HepG2 (cell line): ENCODE results near the gene RNU2-63P. TPM values are rescaled to one million over a fixed set of nuclear protein-coding genes. Genes with fewer than 3 reads are reported as not detected.

Experiments
- CC2D1A ChIP-seq: sonication (generic); formaldehyde crosslinking; IDR thresholded peaks from 2 replicates; pipeline ENCODE4 v1.8.1; 2023; ENCODE audit warnings: mild to moderate bottlenecking, missing genetic modification reagents
- HNRNPL ChIP-seq: fragments of 200-400 bp; formaldehyde crosslinking; IDR thresholded peaks from 2 replicates; pipeline ENCODE4 v1.6.1; 2017; ENCODE audit warnings: mild to moderate bottlenecking, low read depth, low read length
- RAD21 ChIP-seq: fragments of 450-650 bp; formaldehyde crosslinking; IDR thresholded peaks from 2 replicates; pipeline ENCODE4 v1.5.0; 2020; ENCODE audit warnings: mild to moderate bottlenecking
- SALL1 ChIP-seq: sonication (generic); formaldehyde crosslinking; IDR thresholded peaks from 2 replicates; pipeline ENCODE4 v1.8.0; 2022; ENCODE audit warnings: mild to moderate bottlenecking, missing genetic modification reagents
- ZNF274 ChIP-seq: sonication (generic); formaldehyde crosslinking; IDR thresholded peaks from 2 replicates; pipeline ENCODE4 v1.5.1; 2020; ENCODE audit warnings: mild to moderate bottlenecking, missing genetic modification reagents
- ZNF354B ChIP-seq: sonication (generic); formaldehyde crosslinking; IDR thresholded peaks from 2 replicates; pipeline ENCODE4 v1.8.0; 2022; ENCODE audit warnings: mild to moderate bottlenecking, missing genetic modification reagents
- ZNF563 ChIP-seq: sonication (generic); formaldehyde crosslinking; IDR thresholded peaks from 2 replicates; pipeline ENCODE4 v1.8.0; 2022; ENCODE audit warnings: mild to moderate bottlenecking, moderate library complexity, missing genetic modification reagents
- ZNF703 ChIP-seq: sonication (generic); formaldehyde crosslinking; IDR thresholded peaks from 2 replicates; pipeline ENCODE4 v1.5.1; 2020; ENCODE audit warnings: missing genetic modification reagents, mild to moderate bottlenecking, moderate library complexity, borderline replicate concordance
- ZNF713 ChIP-seq: sonication (generic); formaldehyde crosslinking; IDR thresholded peaks from 2 replicates; pipeline ENCODE4 v1.4.0; 2020; ENCODE audit warnings: mild to moderate bottlenecking, missing genetic modification reagents
- ZNF746 ChIP-seq: sonication (generic); formaldehyde crosslinking; IDR thresholded peaks from 2 replicates; pipeline ENCODE4 v1.8.0; 2022; ENCODE audit warnings: mild to moderate bottlenecking, missing genetic modification reagents
- polyA plus RNA-seq, 8 experiments: library from polyadenylated mRNA; depleted of rRNA in 3 of 8; stranded (reverse) in 7 of 8; unstranded in 1 of 8; fragments of >200 nt; fragmentation: Illumina TruSeq in 4 of 8; extraction: Trizol in 4 of 8; gene quantifications; 2 replicates each; pipeline versions ENCODE4 v1.2.1 to v1.2.3, GENCODE V29; 2011 to 2016; ENCODE audit warnings: low read depth in 4 of 8, missing spikeins in 1 of 8, mixed read lengths in 1 of 8; ENCODE audit not compliant: insufficient read depth in 1 of 8
- total RNA-seq, 5 experiments: library from RNA; depleted of rRNA; stranded (reverse); fragments of >200 nt; fragmentation: Illumina TruSeq; extraction: Trizol; gene quantifications; 2 replicates each; pipeline ENCODE4 v1.2.3, GENCODE V29; 2016; ENCODE audit warnings: low read depth in 1 of 5
- TF ChIP-seq, protein P1 (sequence below): sonication (generic); formaldehyde crosslinking; IDR thresholded peaks from 2 replicates; pipeline ENCODE4 v1.4.0; 2020; ENCODE audit warnings: missing genetic modification reagents, mild to moderate bottlenecking, borderline replicate concordance
- TF ChIP-seq, protein P2 (sequence below): sonication (generic); formaldehyde crosslinking; IDR thresholded peaks from 2 replicates; pipeline ENCODE4 v1.8.0; 2022; ENCODE audit warnings: mild to moderate bottlenecking, missing genetic modification reagents; ENCODE audit not compliant: insufficient replicate concordance
- TF ChIP-seq, protein P3 (sequence below), 2 experiments: sonication (generic) in 1 of 2; formaldehyde crosslinking in 1 of 2; IDR thresholded peaks; 2 replicates each; pipeline versions ENCODE4 v1.4.0 to v1.6.1; 2018 to 2020; ENCODE audit warnings: missing genetic modification reagents in 2 of 2, borderline replicate concordance in 1 of 2, low read depth in 1 of 2, mild to moderate bottlenecking in 1 of 2, missing biosample characterization in 1 of 2
- TF ChIP-seq, protein P4 (sequence below): sonication (generic); formaldehyde crosslinking; IDR thresholded peaks from 2 replicates; pipeline ENCODE4 v1.5.0; 2020; ENCODE audit warnings: missing genetic modification reagents, mild to moderate bottlenecking, borderline replicate concordance
- TF ChIP-seq, protein P5 (sequence below): sonication (generic); formaldehyde crosslinking; IDR thresholded peaks from 2 replicates; pipeline ENCODE4 v1.8.1; 2023; ENCODE audit warnings: mild to moderate bottlenecking, missing genetic modification reagents

The RNU2-63P gene
- total and polyA plus RNA-seq, 2 of the 13 experiments (the other 11 are each of a cell fraction or from before 2014, with no cell fraction given): 6.8 TPM; not detected in 1

DNA sequence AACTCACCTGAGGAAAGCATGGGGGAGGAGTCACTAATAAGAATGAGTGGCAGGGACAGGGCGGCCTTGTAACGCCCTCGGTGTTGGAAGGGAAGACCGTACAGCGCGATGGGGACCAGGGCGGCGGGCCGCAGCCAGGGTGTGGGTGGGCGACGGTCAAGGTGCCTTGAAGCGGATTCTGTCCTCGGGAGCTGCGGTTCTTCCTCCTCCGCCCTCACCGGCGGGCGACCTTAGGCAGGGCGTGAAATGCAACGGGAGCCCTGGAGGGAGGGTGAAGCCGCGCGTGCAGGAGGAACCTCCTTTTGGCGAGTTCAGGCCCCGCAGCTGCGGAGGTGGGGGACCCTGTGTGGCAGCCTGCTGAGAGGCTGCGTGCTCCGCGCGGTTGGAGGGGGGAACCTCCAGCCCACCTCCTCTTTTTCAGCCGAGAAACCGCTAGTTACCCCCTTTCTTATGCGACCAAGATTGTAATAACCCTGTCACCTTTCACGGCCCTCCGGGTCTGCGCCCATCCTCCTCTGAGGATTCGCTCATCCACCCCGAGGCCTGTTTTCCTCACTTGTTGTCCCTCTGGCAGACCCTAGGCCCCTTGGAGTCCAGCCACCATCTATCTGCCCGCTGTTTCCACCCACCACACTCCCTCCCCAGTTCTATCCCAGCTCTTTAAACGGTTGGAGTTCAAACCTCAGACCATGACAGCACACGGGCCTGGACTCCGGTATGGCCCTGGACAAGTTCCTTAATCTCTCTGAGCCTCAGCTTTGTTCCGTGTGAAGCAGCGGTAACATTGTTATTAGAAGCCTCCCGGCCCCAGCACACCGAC, 823 bp upstream of the RNU2-63P start (continued):
- TF ChIP-seq, protein P1, sequence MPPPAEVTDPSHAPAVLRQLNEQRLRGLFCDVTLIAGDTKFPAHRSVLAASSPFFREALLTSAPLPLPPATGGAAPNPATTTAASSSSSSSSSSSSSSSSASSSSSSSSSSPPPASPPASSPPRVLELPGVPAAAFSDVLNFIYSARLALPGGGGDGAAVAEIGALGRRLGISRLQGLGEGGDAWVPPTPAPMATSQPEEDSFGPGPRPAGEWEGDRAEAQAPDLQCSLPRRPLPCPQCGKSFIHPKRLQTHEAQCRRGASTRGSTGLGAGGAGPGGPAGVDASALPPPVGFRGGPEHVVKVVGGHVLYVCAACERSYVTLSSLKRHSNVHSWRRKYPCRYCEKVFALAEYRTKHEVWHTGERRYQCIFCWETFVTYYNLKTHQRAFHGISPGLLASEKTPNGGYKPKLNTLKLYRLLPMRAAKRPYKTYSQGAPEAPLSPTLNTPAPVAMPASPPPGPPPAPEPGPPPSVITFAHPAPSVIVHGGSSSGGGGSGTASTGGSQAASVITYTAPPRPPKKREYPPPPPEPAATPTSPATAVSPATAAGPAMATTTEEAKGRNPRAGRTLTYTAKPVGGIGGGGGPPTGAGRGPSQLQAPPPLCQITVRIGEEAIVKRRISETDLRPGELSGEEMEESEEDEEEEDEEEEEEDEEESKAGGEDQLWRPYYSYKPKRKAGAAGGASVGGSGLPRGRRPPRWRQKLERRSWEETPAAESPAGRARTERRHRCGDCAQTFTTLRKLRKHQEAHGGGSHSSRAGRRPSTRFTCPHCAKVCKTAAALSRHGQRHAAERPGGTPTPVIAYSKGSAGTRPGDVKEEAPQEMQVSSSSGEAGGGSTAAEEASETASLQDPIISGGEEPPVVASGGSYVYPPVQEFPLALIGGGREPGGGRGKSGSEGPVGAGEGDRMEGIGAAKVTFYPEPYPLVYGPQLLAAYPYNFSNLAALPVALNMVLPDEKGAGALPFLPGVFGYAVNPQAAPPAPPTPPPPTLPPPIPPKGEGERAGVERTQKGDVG (CRISPR knock-in tag): no peak
- no peak for TF ChIP-seq RAD21 (CRISPR knock-in tag)
- no peak; the same call in 1 of the 2 replicates for TF ChIP-seq ZNF274 (CRISPR knock-in tag)
- no peak for TF ChIP-seq ZNF703
- peak; percentile 34; the same call in 1 of the 2 replicates for TF ChIP-seq ZNF354B (CRISPR knock-in tag)
- TF ChIP-seq, protein P2, sequence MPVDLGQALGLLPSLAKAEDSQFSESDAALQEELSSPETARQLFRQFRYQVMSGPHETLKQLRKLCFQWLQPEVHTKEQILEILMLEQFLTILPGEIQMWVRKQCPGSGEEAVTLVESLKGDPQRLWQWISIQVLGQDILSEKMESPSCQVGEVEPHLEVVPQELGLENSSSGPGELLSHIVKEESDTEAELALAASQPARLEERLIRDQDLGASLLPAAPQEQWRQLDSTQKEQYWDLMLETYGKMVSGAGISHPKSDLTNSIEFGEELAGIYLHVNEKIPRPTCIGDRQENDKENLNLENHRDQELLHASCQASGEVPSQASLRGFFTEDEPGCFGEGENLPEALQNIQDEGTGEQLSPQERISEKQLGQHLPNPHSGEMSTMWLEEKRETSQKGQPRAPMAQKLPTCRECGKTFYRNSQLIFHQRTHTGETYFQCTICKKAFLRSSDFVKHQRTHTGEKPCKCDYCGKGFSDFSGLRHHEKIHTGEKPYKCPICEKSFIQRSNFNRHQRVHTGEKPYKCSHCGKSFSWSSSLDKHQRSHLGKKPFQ (CRISPR knock-in tag): peak; percentile 84
- peak; percentile 79 for TF ChIP-seq ZNF563 (CRISPR knock-in tag)
- TF ChIP-seq, protein P3, sequence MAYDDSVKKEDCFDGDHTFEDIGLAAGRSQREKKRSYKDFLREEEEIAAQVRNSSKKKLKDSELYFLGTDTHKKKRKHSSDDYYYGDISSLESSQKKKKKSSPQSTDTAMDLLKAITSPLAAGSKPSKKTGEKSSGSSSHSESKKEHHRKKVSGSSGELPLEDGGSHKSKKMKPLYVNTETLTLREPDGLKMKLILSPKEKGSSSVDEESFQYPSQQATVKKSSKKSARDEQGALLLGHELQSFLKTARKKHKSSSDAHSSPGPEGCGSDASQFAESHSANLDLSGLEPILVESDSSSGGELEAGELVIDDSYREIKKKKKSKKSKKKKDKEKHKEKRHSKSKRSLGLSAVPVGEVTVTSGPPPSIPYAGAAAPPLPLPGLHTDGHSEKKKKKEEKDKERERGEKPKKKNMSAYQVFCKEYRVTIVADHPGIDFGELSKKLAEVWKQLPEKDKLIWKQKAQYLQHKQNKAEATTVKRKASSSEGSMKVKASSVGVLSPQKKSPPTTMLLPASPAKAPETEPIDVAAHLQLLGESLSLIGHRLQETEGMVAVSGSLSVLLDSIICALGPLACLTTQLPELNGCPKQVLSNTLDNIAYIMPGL (CRISPR knock-in tag; IDR thresholded peaks at IDR 0.05; ENCODE audit: borderline replicate concordance in 1 of 2, low read depth in 1 of 2): peak in 1 of 2 experiments; percentile 80; a peak in 2 of 4 replicates
- TF ChIP-seq ZNF746 (CRISPR knock-in tag): 0 out of 2 replicates have a peak, but pooled peaks have one; percentile 18
- TF ChIP-seq HNRNPL: no peak
- TF ChIP-seq, protein P4, sequence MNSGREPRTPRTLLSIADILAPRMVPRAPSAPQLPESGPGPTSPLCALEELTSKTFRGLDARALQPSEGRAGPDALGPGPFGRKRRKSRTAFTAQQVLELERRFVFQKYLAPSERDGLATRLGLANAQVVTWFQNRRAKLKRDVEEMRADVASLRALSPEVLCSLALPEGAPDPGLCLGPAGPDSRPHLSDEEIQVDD (CRISPR knock-in tag): 0 out of 2 replicates have a peak, but pooled peaks have one; percentile 48
- peak; percentile 31 for TF ChIP-seq SALL1 (CRISPR knock-in tag)
- 0 out of 2 replicates have a peak, but pooled peaks have one; percentile 35 for TF ChIP-seq CC2D1A (CRISPR knock-in tag)
- TF ChIP-seq, protein P5, sequence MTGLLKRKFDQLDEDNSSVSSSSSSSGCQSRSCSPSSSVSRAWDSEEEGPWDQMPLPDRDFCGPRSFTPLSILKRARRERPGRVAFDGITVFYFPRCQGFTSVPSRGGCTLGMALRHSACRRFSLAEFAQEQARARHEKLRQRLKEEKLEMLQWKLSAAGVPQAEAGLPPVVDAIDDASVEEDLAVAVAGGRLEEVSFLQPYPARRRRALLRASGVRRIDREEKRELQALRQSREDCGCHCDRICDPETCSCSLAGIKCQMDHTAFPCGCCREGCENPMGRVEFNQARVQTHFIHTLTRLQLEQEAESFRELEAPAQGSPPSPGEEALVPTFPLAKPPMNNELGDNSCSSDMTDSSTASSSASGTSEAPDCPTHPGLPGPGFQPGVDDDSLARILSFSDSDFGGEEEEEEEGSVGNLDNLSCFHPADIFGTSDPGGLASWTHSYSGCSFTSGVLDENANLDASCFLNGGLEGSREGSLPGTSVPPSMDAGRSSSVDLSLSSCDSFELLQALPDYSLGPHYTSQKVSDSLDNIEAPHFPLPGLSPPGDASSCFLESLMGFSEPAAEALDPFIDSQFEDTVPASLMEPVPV (CRISPR knock-in tag): peak; percentile 58
- no peak for TF ChIP-seq ZNF713
